HepG2 (cell line): ENCODE measurements around the gene CDX1. TPM values are rescaled to one million over a fixed set of nuclear protein-coding genes. Genes with fewer than 3 reads are reported as not detected.
A peak's percentile ranks its signal among the peaks of the same experiment; 100 is the strongest.

ENCODE experiments used
- ATAC-seq: fragments of 200-7000 bp; cut with Tn5 transposase; 3 replicates; pipeline ENCODE4 v1.9.1; 2020; ENCODE audit warnings: mild to moderate bottlenecking, moderate library complexity
- BruUV-seq: library from RNA; stranded (reverse); fragments of 400-500 nt; replicated peaks from 2 replicates; lab custom pipeline; 2021; lab: Mats Ljungman, UMichigan
- CTCF ChIA-PET: fragments of 300-600 bp; formaldehyde crosslinking; extraction: SDS; loops from one replicate; lab custom pipeline; 2021; ENCODE audit warnings: low total read pairs, inconsistent platforms, low intra/inter-chr PET ratio; lab: Yijun Ruan, JAX
- POLR2A ChIA-PET: fragments of 350-600 bp; sonication (Branson Sonifier 250); formaldehyde crosslinking; loops from one replicate; lab custom pipeline; 2020; ENCODE audit warnings: antibody characterized with exemption, inconsistent platforms; lab: Yijun Ruan, JAX
- DNase-seq: peaks from one replicate; pipeline ENCODE4 v3.0.0-alpha.2; 2015; ENCODE audit warnings: low spot score
- FAIRE-seq: peaks from 3 replicates; lab custom pipeline; 2011; peaks lifted over from hg19 to GRCh38; lab: Jason Lieb, UNC
- H2AFZ ChIP-seq: one replicate; pipeline ENCODE4 v1.6.1; 2011; ENCODE audit warnings: low read length, inconsistent platforms
- H3K27ac ChIP-seq: fragments of 300-600 bp; 3 replicates; pipeline ENCODE4 v1.8.0; 2011; ENCODE audit warnings: mixed run types, mild to moderate bottlenecking, mixed read lengths, low read length, inconsistent platforms; ENCODE audit not compliant: insufficient read depth; ENCODE audit errors: extremely low read length
- H3K27me3 ChIP-seq, 2 experiments: fragments of 200-600 bp in 1 of 2; 2 replicates in 1 of 2; 3 replicates in 1 of 2; pipeline versions ENCODE4 v1.6.0 to v1.8.0; 2011; ENCODE audit warnings: low read length in 2 of 2, mild to moderate bottlenecking in 2 of 2, moderate library complexity in 2 of 2, inconsistent platforms in 1 of 2; ENCODE audit not compliant: insufficient read depth in 2 of 2, control insufficient read depth in 1 of 2
- H3K36me3 ChIP-seq, 2 experiments: fragments of 200-600 bp in 1 of 2; replicated peaks in 1 of 2; 2 replicates in 1 of 2; 3 replicates in 1 of 2; pipeline versions ENCODE4 v1.5.1 to v1.8.0; 2011; ENCODE audit warnings: low read length in 2 of 2, inconsistent platforms in 1 of 2; ENCODE audit not compliant: insufficient read depth in 2 of 2, control insufficient read depth in 1 of 2
- H3K4me1 ChIP-seq: 2 replicates; pipeline ENCODE4 v1.5.1; 2012; ENCODE audit warnings: low read length, inconsistent platforms; ENCODE audit not compliant: insufficient read depth
- H3K4me2 ChIP-seq: 2 replicates; pipeline ENCODE4 v1.6.0; 2011; ENCODE audit warnings: low read depth, low read length, inconsistent platforms
- H3K4me3 ChIP-seq, 3 experiments: fragments of 200-600 bp in 1 of 3; sonication (generic), shearing (Covaris generic) in 1 of 3; replicated peaks in 1 of 3; 2 replicates each; pipeline ENCODE4 v1.5.1; 2011 to 2016; ENCODE audit warnings: low read length in 3 of 3, inconsistent platforms in 2 of 3, low read depth in 2 of 3, mild to moderate bottlenecking in 2 of 3, control low read depth in 1 of 3, mixed read lengths in 1 of 3; ENCODE audit not compliant: insufficient read depth in 1 of 3
- H3K79me2 ChIP-seq: one replicate; pipeline ENCODE4 v1.6.1; 2011; ENCODE audit warnings: low read length, inconsistent platforms; ENCODE audit not compliant: insufficient read depth
- H3K9ac ChIP-seq: 2 replicates; pipeline ENCODE4 v1.6.0; 2011; ENCODE audit warnings: mild to moderate bottlenecking, low read depth, low read length, inconsistent platforms; ENCODE audit not compliant: insufficient read depth
- H3K9me3 ChIP-seq: 2 replicates; pipeline ENCODE4 v1.5.1; 2012; ENCODE audit warnings: mild to moderate bottlenecking, low read length
- H4K20me1 ChIP-seq: 2 replicates; pipeline ENCODE4 v1.6.0; 2011; ENCODE audit warnings: inconsistent platforms, mild to moderate bottlenecking, low read length, moderate library complexity; ENCODE audit not compliant: insufficient read depth
- U2AF2 ChIP-seq: fragments of 200-400 bp; formaldehyde crosslinking; IDR thresholded peaks from 2 replicates; pipeline ENCODE4 v1.6.1; 2017; ENCODE audit warnings: low read depth, mild to moderate bottlenecking, low read length
- ZNF121 ChIP-seq: sonication (generic); formaldehyde crosslinking; IDR thresholded peaks from 2 replicates; pipeline ENCODE4 v1.5.0; 2020; ENCODE audit warnings: mild to moderate bottlenecking, missing genetic modification reagents
- ZNF460 ChIP-seq: sonication (generic); formaldehyde crosslinking; IDR thresholded peaks from 2 replicates; pipeline ENCODE4 v1.5.1; 2020; ENCODE audit warnings: missing genetic modification reagents, mild to moderate bottlenecking, borderline replicate concordance
- ZNF670 ChIP-seq: sonication (generic); formaldehyde crosslinking; IDR thresholded peaks from 2 replicates; pipeline ENCODE4 v1.8.0; 2022; ENCODE audit warnings: mild to moderate bottlenecking, missing genetic modification reagents, borderline replicate concordance
- ZNF761 ChIP-seq: sonication (generic); formaldehyde crosslinking; conservative IDR thresholded peaks from 2 replicates; pipeline ENCODE4 v1.4.0; 2020; ENCODE audit warnings: mild to moderate bottlenecking, missing genetic modification reagents
- ZNF768 ChIP-seq: sonication (generic); formaldehyde crosslinking; IDR thresholded peaks from 2 replicates; pipeline ENCODE4 v1.4.0; 2020; ENCODE audit warnings: missing genetic modification reagents
- WGBS: methylation state at CpG from one replicate; pipeline ENCODE4 v1.1.6; 2017; ENCODE audit warnings: low lambda C conversion rate; 5-methylcytosine and 5-hydroxymethylcytosine counted together
- in situ Hi-C: cut with HindIII; loops from 2 replicates; pipeline ENCODE4 v1.10.0; 2017; ENCODE audit warnings: low pct_unique_long_range_greater_than_20kb; ENCODE audit not compliant: extremely low pct_ligation_motif_present
- intact Hi-C: fragments of 100-400 bp; cut with micrococcal nuclease; formaldehyde crosslinking; loops from one replicate; pipeline ENCODE4 v1.10.0; 2022; ENCODE audit not compliant: unreplicated experiment
- polyA plus RNA-seq, 8 experiments: library from polyadenylated mRNA; depleted of rRNA in 3 of 8; stranded (reverse) in 7 of 8; unstranded in 1 of 8; fragments of >200 nt; fragmentation: Illumina TruSeq in 4 of 8; extraction: Trizol in 4 of 8; gene quantifications; 2 replicates each; pipeline versions ENCODE4 v1.2.1 to v1.2.3, GENCODE V29; 2011 to 2016; ENCODE audit warnings: low read depth in 4 of 8, missing spikeins in 1 of 8, mixed read lengths in 1 of 8; ENCODE audit not compliant: insufficient read depth in 1 of 8
- total RNA-seq, 5 experiments: library from RNA; depleted of rRNA; stranded (reverse); fragments of >200 nt; fragmentation: Illumina TruSeq; extraction: Trizol; gene quantifications; 2 replicates each; pipeline ENCODE4 v1.2.3, GENCODE V29; 2016; ENCODE audit warnings: low read depth in 1 of 5
- TF ChIP-seq, protein P1 (sequence below): sonication (generic); formaldehyde crosslinking; conservative IDR thresholded peaks from 2 replicates; pipeline ENCODE4 v1.4.0; 2020; ENCODE audit warnings: missing genetic modification reagents
- TF ChIP-seq, protein P2 (sequence below): sonication (generic); formaldehyde crosslinking; IDR thresholded peaks from 2 replicates; pipeline ENCODE4 v1.4.0; 2020; ENCODE audit warnings: low read depth, missing genetic modification reagents

Gene CDX1
- total and polyA plus RNA-seq, 2 of the 13 experiments (the other 11 are each of a cell fraction or from before 2014, with no cell fraction given), result not detected

DNA sequence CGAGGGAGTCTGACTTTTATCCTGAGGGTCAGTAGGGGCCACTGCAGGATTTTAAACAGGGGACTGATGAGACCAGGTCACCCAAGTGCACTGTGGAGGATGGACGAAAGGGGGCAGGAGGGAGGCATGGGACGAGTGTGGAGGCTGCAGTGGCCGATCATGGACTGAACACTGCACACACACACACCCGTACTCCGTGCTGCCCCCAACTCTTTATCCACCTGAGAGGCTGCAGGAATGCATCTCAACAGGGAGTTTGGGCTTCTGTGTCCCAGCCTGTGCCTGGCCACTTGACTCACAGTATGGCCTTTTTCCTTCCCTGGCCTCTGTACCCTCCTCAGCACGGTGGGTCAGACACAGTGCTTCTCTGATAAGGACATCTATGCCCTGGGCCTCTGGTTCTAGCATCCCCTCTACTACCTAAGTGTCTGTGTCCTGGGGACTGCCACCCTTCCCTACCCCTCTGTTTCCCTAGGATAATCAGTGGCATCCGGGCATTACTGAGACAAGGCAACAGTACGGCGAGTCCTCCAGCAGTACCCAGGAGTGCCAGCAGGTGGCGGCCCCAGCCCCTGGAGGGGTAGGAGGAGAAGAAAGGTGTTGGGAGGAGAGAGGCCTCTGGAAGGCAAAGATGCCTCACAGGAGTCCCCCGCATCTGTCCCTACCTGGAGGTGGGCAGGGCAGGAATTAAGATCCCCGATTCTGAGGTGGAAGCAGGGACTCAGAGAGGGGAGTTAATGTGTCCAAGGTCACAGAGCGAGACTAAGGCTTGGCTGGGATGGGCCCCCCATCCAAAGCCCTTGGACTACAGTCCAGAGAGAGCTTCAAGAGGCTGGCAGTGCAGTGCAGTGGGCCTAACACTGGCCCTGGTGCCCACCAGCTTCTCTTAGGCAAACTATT, 5.1 kb upstream of the CDX1 start (continued):
- TF ChIP-seq, protein P1, sequence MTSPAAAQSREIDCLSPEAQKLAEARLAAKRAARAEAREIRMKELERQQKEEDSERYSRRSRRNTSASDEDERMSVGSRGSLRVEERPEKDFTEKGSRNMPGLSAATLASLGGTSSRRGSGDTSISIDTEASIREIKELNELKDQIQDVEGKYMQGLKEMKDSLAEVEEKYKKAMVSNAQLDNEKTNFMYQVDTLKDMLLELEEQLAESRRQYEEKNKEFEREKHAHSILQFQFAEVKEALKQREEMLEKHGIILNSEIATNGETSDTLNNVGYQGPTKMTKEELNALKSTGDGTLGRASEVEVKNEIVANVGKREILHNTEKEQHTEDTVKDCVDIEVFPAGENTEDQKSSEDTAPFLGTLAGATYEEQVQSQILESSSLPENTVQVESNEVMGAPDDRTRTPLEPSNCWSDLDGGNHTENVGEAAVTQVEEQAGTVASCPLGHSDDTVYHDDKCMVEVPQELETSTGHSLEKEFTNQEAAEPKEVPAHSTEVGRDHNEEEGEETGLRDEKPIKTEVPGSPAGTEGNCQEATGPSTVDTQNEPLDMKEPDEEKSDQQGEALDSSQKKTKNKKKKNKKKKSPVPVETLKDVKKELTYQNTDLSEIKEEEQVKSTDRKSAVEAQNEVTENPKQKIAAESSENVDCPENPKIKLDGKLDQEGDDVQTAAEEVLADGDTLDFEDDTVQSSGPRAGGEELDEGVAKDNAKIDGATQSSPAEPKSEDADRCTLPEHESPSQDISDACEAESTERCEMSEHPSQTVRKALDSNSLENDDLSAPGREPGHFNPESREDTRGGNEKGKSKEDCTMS (CRISPR knock-in tag), result no peak
- TF ChIP-seq ZNF460 (CRISPR knock-in tag) (no peak), ZNF761 (CRISPR knock-in tag) (0 out of 2 replicates have a peak, but pooled peaks have one; percentile 32)

DNA sequence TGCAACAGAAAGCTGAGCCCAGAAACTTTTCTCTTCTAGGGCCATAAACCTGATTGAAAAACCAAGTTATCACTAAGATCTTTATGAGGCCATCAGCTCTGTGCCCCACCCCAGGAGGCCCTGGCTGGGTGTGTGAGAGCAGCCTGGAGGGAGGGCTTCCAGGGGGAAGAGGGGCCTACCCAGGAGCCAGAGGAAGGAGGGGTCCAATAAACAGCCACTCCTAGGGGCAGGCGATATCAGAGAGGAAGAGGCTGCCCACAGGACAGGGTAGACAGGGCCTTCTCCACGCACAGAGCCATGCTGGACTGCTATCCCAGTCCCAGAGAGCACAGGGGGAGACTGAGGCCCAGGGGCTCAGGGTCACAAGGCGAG, 4.5 kb upstream of the CDX1 start:
- H3K79me2 ChIP-seq, result no peaks in the 10 kb centered on the region
- no peak for FAIRE-seq
- peaks cover 71% of the 10 kb centered on the region for H3K4me1 ChIP-seq
- H3K4me3 ChIP-seq, result no peak overlapping the region
- H3K27me3 ChIP-seq, result peaks cover 0 to 1% of the 10 kb centered on the region in 2 experiments; a peak in 2 of 5 replicates
- ATAC-seq, result no peak
- POLR2A ChIA-PET, result interaction anchor here (0.8 to 1.2 kb wide), 2 partner anchors 24 to 25 kb away, joined by 3 to 4 read pairs; no protein-coding TSS in a partner anchor
- in situ Hi-C loops, result loop anchor here (5.0 kb wide), 1 partner anchor 55 kb away; no protein-coding TSS in a partner anchor
- no peak for TF ChIP-seq ZNF768 (CRISPR knock-in tag)
- TF ChIP-seq ZNF121 (CRISPR knock-in tag), result 0 out of 2 replicates have a peak, but pooled peaks have one; percentile 11
- TF ChIP-seq, protein P2, sequence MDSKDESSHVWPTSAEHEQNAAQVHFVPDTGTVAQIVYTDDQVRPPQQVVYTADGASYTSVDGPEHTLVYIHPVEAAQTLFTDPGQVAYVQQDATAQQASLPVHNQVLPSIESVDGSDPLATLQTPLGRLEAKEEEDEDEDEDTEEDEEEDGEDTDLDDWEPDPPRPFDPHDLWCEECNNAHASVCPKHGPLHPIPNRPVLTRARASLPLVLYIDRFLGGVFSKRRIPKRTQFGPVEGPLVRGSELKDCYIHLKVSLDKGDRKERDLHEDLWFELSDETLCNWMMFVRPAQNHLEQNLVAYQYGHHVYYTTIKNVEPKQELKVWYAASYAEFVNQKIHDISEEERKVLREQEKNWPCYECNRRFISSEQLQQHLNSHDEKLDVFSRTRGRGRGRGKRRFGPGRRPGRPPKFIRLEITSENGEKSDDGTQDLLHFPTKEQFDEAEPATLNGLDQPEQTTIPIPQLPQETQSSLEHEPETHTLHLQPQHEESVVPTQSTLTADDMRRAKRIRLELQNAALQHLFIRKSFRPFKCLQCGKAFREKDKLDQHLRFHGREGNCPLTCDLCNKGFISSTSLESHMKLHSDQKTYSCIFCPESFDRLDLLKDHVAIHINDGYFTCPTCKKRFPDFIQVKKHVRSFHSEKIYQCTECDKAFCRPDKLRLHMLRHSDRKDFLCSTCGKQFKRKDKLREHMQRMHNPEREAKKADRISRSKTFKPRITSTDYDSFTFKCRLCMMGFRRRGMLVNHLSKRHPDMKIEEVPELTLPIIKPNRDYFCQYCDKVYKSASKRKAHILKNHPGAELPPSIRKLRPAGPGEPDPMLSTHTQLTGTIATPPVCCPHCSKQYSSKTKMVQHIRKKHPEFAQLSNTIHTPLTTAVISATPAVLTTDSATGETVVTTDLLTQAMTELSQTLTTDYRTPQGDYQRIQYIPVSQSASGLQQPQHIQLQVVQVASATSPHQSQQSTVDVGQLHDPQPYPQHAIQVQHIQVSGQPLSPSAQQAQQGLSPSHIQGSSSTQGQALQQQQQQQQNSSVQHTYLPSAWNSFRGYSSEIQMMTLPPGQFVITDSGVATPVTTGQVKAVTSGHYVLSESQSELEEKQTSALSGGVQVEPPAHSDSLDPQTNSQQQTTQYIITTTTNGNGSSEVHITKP, result no peak
- no peak for TF ChIP-seq ZNF670 (CRISPR knock-in tag)
- no peak for TF ChIP-seq U2AF2
- TF ChIP-seq, all 625 proteins: peak for 1
- CTCF ChIA-PET, result interaction anchor here (1.6 to 2.8 kb wide), 4 partner anchors 13 to 94 kb away, joined by 5 to 25 read pairs (median 16); no protein-coding TSS in a partner anchor
- DNase-seq, result no peak
- H2AFZ ChIP-seq, result no peak overlapping the region
- intact Hi-C loops, result loop anchor here (5.0 kb wide), 1 partner anchor 190 kb away; no protein-coding TSS in a partner anchor
- no peaks in the 10 kb centered on the region for H3K9me3 ChIP-seq
- no peaks in the 10 kb centered on the region for H3K36me3 ChIP-seq
- peak overlapping the region; percentile 99 for H3K4me2 ChIP-seq
- BruUV-seq, result no TSS peak
- no peak overlapping the region for H3K27ac ChIP-seq
- H3K9ac ChIP-seq, result no peak overlapping the region
- no peaks in the 10 kb centered on the region for H4K20me1 ChIP-seq
- 62% methylated on average over 3 of the region's 3 CpGs for WGBS
